GM21786 (cell line): ENCODE results near the gene SYT12.

ENCODE experiments used
- ATAC-seq: cut with Tn5 transposase; IDR thresholded peaks from one replicate; pipeline ENCODE4 v1.9.1; 2021; ENCODE audit not compliant: unreplicated experiment

SYT12 gene

GRCh38 chr11:67054346-67054835 is 31.5 kb downstream of the SYT12 start:
- ATAC-seq = no peak

- no peak for ATAC-seq
These were observed 32.0 kb downstream of the SYT12 start for GRCh38 chr11:67054836-67055523.

GRCh38 chr11:67055812-67056211 is 32.9 kb downstream of the SYT12 start:
- ATAC-seq = no peak

- ATAC-seq = no peak
These were observed 33.6 kb downstream of the SYT12 start, which contains the start of gene RHOD for GRCh38 chr11:67056267-67057204. Gene RHOD (plus strand): TSS chr11:67056847. CDS start chr11:67056903, 56 bp downstream.

- no peak for ATAC-seq
These were observed 34.3 kb downstream of the SYT12 start for GRCh38 chr11:67057205-67057672.

GRCh38 chr11:67058506-67058905 is 35.6 kb downstream of the SYT12 start:
- ATAC-seq = no peak

GRCh38 chr11:67059671-67060070 is 36.7 kb downstream of the SYT12 start:
- no peak for ATAC-seq

- no peak for ATAC-seq
These were observed 37.2 kb downstream of the SYT12 start for GRCh38 chr11:67060111-67060522.

- no peak for ATAC-seq
These were observed 39.8 kb downstream of the SYT12 start for GRCh38 chr11:67062526-67063373.

GRCh38 chr11:67066333-67066709 is 43.4 kb downstream of the SYT12 start:
- no peak for ATAC-seq

- ATAC-seq = no peak
These were observed 48.7 kb downstream of the SYT12 start for GRCh38 chr11:67071420-67072284.

- ATAC-seq = no peak
These were observed 49.4 kb downstream of the SYT12 start for GRCh38 chr11:67072295-67072694.

- ATAC-seq = no peak
These were observed 51.0 kb downstream of the SYT12 start for GRCh38 chr11:67073908-67074307.

- no peak for ATAC-seq
These were observed 53.3 kb downstream of the SYT12 start for GRCh38 chr11:67076202-67076601.

GRCh38 chr11:67079065-67079705 is 56.3 kb downstream of the SYT12 start:
- no peak for ATAC-seq

- no peak for ATAC-seq
These were observed 59.3 kb downstream of the SYT12 start for GRCh38 chr11:67082071-67082791.

- ATAC-seq = no peak
These were observed 60.9 kb downstream of the SYT12 start for GRCh38 chr11:67083786-67084366.

- ATAC-seq = no peak
These were observed 62.7 kb downstream of the SYT12 start for GRCh38 chr11:67085617-67086016.
